GM12891 (cell line): ENCODE measurements around the gene TENM4.

Source experiments
- DNase-seq: peaks from one replicate; pipeline ENCODE4 v3.0.0; 2011; ENCODE audit warnings: low spot score; ENCODE audit not compliant: insufficient read length
- FAIRE-seq: peaks from 2 replicates; lab custom pipeline; 2011; peaks lifted over from hg19 to GRCh38; lab: Jason Lieb, UNC
- PAX5 ChIP-seq: IDR thresholded peaks from 2 replicates; pipeline ENCODE4 v1.6.1; 2011; ENCODE audit warnings: low read length, moderate library complexity, mild to moderate bottlenecking; ENCODE audit not compliant: insufficient read depth, severe bottlenecking
- POLR2A ChIP-seq: IDR thresholded peaks from 2 replicates; pipeline ENCODE4 v1.6.1; 2011; ENCODE audit warnings: low read depth, low read length, control low read depth
- POLR2AphosphoS5 ChIP-seq: IDR thresholded peaks from 2 replicates; pipeline ENCODE4 v1.6.1; 2011; ENCODE audit warnings: low read depth, low read length, control low read depth
- POU2F2 ChIP-seq: IDR thresholded peaks from 2 replicates; pipeline ENCODE4 v1.6.1; 2011; ENCODE audit warnings: low read depth, mild to moderate bottlenecking, control low read depth, low read length, moderate library complexity
- SPI1 ChIP-seq: IDR thresholded peaks from 2 replicates; pipeline ENCODE4 v1.6.1; 2011; ENCODE audit warnings: low read depth, low read length, control low read depth
- TAF1 ChIP-seq: IDR thresholded peaks from 2 replicates; pipeline ENCODE4 v1.6.1; 2011; ENCODE audit warnings: low read depth, low read length, control low read depth

The TENM4 gene

GRCh38 chr11:79413268-79413667 lies 27.6 kb downstream of the TENM4 start:
- TF ChIP-seq POU2F2 (no peak), SPI1 (no peak), POLR2AphosphoS5 (no peak), TAF1 (no peak), PAX5 (no peak), POLR2A (no peak)
- DNase-seq (no peak), FAIRE-seq (no peak)

GRCh38 chr11:79412761-79413160 lies 28.1 kb downstream of the TENM4 start:
- TF ChIP-seq SPI1 (no peak), TAF1 (no peak), POLR2AphosphoS5 (no peak), POU2F2 (no peak), POLR2A (no peak), PAX5 (no peak)
- DNase-seq: no peak
- FAIRE-seq: no peak

- DNase-seq: no peak
- TF ChIP-seq POLR2A: no peak
- no peak for TF ChIP-seq TAF1
- TF ChIP-seq POLR2AphosphoS5: no peak
- no peak for TF ChIP-seq POU2F2
- TF ChIP-seq SPI1: no peak
- TF ChIP-seq PAX5: no peak
- FAIRE-seq: no peak
Observed at GRCh38 chr11:79409330-79409729, 31.5 kb downstream of the TENM4 start.

GRCh38 chr11:79406376-79406775 lies 34.5 kb downstream of the TENM4 start:
- TF ChIP-seq PAX5 (no peak), POLR2A (no peak), SPI1 (peak; percentile 100)
- DNase-seq: peak; percentile 29
- FAIRE-seq: peak; percentile 75

GRCh38 chr11:79404806-79405205 lies 36.0 kb downstream of the TENM4 start:
- FAIRE-seq (no peak), DNase-seq (no peak)
- no peak for TF ChIP-seq PAX5
- no peak for TF ChIP-seq POLR2AphosphoS5
- no peak for TF ChIP-seq SPI1
- no peak for TF ChIP-seq TAF1
- TF ChIP-seq POU2F2: no peak
- TF ChIP-seq POLR2A: no peak

GRCh38 chr11:79404325-79404724 lies 36.5 kb downstream of the TENM4 start:
- TF ChIP-seq POLR2A (no peak), TAF1 (no peak), PAX5 (no peak), POU2F2 (no peak)

GRCh38 chr11:79403839-79404238 lies 37.0 kb downstream of the TENM4 start:
- FAIRE-seq (no peak), DNase-seq (no peak)
- TF ChIP-seq POLR2A (no peak), PAX5 (no peak), POU2F2 (no peak), POLR2AphosphoS5 (no peak), TAF1 (no peak), SPI1 (no peak)

More at GRCh38 chr11:79404325-79404724, 36.5 kb downstream of the TENM4 start:
- FAIRE-seq (no peak), DNase-seq (no peak)

- no peak for DNase-seq
- FAIRE-seq: no peak
- TF ChIP-seq POLR2AphosphoS5 (no peak), TAF1 (no peak), POLR2A (no peak), POU2F2 (no peak), PAX5 (no peak), SPI1 (no peak)
Observed at GRCh38 chr11:79402912-79403311, 37.9 kb downstream of the TENM4 start.

- no peak for FAIRE-seq
- no peak for TF ChIP-seq SPI1
- no peak for TF ChIP-seq TAF1
- no peak for TF ChIP-seq POLR2AphosphoS5
- TF ChIP-seq POU2F2: no peak
- no peak for TF ChIP-seq POLR2A
- no peak for TF ChIP-seq PAX5
- no peak for DNase-seq
Observed at GRCh38 chr11:79400717-79401330, 40.0 kb downstream of the TENM4 start.

- no peak for FAIRE-seq
- DNase-seq: no peak
- TF ChIP-seq POLR2A: no peak
- TF ChIP-seq SPI1: no peak
- TF ChIP-seq POU2F2: no peak
- TF ChIP-seq PAX5: no peak
- TF ChIP-seq TAF1: no peak
- TF ChIP-seq POLR2AphosphoS5: no peak
Observed at GRCh38 chr11:79400206-79400605, 40.6 kb downstream of the TENM4 start.

- FAIRE-seq: no peak
- no peak for DNase-seq
- TF ChIP-seq PAX5: no peak
- TF ChIP-seq POU2F2: no peak
- TF ChIP-seq POLR2AphosphoS5: no peak
- no peak for TF ChIP-seq POLR2A
- no peak for TF ChIP-seq TAF1
- TF ChIP-seq SPI1: no peak
Observed at GRCh38 chr11:79397252-79397651, 43.6 kb downstream of the TENM4 start.
